Stimulated activated CD8-positive, alpha-beta memory T cell treated with anti-CD3 and anti-CD28 coated beads, Interleukin-4, amount 100 ng/mL, for 24 hours (primary cell): ENCODE measurements around the gene MAML3.
A peak's percentile ranks its signal among the peaks of the same experiment; 100 is the strongest.

Source experiments
- DNase-seq: peaks from one replicate; pipeline ENCODE4 v3.0.0-alpha.2; 2020; ENCODE audit warnings: low read depth

Gene MAML3

DNA sequence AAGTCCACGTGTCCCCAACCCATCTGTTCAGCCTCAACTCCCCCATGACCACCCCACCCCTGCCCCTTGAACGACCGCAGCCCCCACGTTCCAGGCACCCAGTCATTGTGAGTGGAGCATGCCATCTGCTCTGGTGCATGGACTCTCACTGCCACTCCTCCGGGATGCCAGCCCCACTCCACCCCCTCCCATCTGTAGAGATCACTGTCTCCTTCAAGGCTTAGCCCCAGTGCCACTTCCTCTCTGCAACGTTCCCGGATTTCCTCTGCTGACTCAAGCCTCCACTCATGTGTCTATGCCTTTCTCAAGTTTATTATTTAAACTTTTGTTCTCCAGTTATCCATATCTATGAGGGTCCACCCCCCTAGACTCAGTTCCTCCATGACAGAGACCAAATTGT lies 54.0 kb downstream of the MAML3 start:
- DNase-seq: no peak

DNA sequence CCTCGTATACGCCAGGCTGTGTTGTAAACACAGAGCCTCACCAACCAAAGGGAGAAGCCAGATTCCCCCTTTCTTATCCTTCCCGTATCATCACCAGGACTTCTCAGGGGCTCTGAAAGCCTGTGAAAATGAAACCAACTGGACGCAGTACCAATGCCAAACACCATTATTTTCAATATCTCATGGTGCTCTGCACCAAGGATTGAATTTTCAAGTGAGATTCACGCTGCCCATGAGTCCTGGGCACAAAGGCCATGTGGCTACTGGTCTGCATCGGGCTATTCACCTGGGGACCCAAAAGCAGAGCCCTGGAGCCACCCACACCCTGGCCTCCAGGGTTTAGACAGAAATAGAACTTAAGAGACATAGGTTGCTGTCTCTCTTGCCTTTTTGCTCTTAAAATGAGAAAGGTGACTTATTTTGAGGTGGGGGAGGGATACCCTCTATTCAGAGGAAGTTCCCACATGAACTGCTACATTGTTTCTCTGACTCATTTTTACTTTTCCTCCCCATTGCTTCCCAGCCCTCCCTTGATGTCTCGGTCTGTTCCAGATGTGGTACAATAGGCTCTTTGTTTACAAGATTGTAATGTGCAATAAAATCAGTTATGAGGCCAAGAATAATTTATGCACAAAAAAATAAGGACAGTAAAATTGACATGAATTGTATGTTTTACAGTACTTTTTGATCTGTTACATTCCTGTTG lies 55.4 kb downstream of the MAML3 start:
- DNase-seq: no peak

DNA sequence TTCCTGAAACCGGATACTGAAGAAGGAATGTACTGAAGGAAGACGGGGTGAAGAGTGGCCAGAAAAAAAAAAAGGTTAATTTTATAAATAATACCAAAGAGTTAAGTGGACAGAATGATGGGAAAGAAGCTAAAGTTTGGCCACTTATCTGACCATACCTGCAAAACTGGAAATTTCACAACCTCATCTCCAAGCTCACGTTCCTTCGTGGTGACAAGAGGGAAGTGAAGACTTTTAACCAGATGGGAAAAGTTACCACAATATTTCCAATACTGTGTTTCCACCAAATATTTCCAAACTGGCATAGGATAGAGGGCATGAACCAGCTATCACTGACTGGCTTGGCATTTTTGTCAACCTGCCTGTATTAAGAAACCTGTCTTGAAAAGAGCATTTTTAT lies 56.4 kb downstream of the MAML3 start:
- no peak for DNase-seq

DNA sequence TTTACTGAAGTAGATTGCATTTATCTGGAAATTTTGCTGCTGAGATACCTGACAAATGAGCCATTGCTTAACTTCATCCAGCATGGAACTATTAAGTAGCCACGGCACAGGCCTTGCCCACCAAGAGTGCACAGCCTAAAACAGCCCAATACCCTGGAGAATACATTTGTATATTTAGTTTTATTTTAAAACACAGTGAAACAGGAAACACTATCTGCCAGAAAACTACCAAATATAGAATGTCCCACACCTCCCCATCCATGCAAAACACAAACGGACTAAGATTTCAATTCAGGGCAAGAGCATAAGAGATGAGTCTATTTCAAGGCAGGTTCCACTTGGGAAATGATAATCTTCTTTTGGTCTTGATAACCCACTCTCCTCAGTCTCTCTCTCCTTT lies 57.1 kb downstream of the MAML3 start:
- no peak for DNase-seq

DNA sequence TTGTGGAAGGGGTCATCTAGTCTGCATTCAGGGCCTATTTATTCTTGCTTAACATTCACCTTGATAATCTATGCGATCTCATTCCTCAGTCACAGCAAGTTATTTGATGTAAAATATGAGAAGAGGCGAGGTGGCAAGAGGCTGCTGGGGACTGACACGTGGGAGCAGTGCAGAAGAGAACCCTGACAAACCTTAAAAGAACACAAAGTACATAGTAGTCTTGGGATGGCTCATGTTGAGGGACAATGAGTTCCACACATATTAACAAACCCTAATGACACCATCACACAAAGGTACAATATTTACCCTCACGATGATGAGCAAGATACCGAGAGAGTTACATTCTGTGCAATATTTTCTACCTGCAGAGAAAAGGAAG lies 57.5 kb downstream of the MAML3 start:
- DNase-seq: no peak

DNA sequence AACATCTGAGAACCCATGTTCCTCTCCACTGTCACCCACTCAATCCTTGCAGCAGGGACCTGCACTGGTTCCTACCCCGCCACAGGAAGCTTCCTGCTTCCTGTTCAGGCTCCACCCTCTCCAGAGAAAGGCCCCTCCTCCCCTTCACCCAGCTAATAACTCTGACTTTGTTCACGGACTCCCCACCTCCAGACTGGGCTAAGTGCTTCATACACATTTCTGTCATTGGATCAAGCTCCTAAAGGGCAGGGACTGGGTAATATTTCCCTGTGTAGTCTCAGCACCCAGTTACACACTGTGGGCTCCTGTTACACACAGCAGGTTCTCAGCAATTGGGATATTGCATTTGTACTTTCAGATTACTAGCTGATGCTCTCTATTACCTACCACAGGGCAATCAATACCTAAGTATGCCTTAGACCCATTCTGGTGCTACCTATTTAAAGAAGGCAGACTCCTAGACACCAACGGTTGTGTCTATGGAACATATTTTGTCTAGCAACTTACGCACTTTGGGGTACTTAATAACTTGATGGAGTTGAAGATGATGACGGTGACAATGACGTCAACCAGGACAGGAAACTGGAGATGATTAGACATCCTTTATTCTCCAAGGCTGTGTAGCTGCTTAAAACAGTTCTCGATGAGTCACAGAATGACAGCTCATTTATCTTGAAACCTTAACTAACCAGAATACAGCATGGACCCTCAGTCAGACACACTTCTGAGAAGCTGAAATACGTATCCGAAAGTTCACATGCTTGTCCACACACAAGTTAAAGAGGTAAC lies 58.1 kb downstream of the MAML3 start:
- peak; percentile 32 for DNase-seq

DNA sequence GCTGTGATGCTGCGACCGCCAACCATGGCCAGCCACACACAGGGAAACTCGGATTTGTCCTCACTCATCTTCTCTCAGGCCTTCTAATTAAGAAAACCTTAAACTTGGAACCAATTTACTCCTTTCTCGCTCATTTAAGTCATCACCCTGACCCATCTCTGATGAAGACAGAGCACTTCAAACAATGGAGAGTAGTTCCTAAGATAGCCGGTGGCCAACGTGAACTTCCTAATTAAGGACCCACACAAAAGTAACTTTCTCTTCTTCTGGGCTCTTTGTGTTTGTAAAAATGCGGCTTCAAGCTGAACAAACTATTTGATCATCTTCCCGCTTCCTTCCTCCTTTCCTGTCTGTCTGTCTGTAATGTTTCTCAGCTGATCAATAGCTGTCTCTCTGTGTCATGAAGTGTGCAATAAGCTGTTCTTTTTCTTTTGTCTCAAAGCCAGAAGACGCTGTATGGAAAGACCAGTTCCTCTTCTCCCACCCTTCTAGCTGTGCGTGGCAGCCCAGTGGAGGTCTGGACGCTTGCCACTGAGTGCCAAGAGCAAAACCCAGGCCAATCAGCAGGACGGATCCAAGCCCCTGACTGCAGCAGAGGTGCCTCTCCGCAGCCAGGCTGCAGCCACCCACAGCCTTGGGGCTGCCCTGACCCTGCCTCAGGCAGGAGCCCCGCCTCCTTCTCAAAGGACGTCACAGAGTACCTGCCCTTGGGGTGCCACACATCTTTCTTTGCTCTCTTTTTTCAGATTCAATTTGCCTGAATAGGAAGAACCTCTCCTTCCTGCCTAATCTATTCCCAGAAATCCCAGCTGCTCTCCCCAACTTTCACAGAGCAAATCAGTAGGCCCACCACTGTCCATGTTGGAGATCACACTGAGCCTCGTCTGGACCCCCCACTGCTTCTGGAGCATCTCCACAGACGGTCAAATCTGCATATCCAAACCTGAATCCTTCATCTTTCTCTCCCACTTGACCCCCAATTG lies 59.3 kb downstream of the MAML3 start:
- peak; percentile 26 for DNase-seq

DNA sequence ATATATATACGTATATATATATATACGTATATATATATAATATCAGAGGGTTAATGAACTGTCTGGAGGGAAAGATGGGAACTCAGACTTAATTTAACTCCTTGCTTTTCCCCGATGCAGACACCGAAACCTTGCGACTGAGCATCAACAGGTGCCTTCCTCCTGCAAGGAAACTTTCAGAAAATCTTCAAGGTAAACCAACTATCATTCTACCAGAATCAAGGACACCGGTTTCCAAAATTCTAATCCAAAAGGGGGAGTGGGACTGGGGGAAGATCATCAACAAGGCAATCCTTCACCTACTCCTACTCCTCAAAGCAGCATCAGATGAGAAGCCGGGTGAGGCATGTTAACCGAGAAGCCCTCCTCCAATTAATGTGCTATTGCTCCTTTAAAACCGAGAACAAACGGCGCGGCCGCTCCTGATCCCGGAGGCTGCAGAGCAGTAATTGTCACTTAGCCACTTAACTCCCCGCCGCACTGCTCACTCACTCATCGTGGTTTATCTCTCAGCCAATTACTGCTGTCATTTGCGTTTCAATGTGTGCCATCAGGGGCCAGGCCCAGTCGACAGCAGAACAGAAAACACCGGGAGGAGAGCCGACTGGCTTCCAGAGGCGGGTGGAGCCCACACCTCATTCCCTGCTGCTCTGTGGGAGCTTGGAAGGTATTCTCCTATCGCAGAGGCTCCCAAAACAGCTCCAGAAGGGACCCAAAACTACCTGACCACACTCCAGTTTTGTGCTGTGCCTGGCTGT lies 61.7 kb downstream of the MAML3 start:
- no peak for DNase-seq

DNA sequence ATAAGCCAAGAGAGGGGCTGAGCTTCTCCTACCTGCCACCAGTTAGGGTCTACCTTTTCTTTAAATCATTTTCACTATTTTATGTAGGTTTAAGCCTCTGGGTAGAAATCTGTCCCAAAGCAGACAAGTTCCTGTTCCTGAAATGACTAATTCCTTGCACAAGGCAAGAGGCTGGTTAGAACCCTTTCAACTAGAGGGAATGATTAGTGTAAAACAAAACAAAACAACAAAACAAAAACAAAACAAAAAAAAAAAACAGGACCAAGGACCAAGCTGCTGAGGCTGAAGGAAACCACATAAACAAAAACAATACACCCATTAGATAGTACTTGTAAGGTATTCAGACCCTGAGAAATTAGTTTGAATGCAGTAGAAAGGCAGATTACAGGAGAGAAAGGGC lies 62.7 kb downstream of the MAML3 start:
- DNase-seq: no peak

DNA sequence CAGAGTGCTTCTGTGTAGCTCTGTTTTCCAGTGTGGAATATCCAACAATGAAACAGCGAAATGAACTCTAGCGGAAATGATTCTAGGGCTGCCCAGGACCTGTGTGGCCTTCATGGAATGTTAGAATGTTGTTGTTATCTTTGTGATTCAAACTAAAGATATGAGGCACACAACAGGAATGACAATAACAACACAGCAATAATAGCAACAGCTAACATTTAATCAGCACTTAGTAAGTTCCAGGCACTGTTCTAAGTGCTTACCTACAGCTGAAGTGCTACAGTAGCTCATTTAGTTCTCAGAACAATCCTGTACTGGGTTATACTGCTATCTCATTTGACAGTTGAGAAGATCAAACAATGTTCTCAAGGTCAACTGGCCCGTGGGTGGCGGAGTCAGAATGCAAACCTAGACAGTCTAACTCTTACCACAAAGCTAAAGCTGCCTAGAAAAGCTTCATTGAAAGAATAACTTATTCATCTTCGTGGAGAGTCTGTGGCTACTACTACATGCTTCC lies 63.7 kb downstream of the MAML3 start:
- no peak for DNase-seq

DNA sequence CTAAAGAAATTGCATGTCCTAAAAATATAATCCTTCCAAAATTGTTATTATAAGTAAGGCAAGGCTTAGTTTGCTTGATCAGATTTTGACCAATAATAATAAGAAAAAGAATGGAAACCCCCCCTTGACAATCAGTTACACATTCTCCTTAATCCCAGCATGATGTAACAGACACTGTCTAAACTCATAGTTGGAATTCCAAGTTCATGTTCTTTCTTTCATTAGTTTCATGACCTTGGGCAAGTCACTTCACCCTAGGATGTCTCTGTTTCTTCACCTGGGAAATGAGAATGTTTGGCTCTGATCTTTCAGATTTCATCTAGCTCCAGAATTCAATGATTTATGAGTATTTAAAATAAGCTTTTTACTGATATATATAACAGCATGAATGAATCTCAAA lies 64.8 kb downstream of the MAML3 start:
- no peak for DNase-seq

DNA sequence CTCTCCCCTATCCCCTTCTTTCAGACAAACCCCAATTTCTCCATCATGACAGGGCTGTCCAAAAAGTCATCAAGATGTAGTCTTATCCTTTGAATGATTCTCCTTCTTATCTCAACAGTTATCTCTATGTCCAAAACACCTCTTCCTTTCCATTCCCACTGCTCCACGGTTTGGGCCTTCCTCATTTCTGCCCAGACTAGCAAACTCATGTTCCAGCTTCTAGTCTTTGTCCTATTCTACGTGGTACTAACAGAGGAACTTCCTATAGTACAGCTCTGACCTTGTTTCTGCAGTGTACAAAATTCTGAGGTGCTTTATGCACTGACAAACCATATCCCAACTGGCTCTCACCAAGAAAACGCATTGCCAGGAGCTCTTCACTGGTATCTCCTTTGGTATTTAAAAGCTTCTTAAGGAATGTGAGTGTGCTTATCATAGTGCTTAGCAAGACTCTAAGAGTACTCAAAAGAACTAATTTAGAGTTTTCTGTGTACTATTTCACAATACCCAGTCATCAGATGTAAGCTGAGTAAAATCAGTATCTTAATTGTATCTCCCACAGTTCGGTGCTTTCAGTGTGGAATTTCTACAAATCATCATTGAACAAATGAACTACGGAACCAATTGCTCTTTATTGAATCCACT lies 65.5 kb downstream of the MAML3 start:
- no peak for DNase-seq

DNA sequence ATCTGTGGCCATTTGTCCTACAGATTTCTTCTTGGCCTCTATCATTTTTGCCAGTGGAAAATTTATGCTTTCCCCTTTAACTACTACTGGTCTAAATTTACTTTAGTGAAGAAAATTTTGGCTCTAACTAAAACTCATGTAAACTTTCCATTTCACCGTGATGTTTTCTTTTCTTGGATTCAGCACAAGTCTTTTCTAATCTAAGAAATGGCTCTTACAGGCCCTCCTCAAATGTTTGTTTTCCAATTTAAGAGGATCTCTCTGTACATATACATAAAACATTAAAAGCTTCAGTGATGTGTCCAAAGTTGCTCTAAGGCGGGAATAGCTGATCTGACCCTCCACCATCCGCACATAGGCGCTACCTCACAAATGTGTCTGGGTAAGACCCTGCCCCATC lies 68.1 kb downstream of the MAML3 start:
- no peak for DNase-seq

DNA sequence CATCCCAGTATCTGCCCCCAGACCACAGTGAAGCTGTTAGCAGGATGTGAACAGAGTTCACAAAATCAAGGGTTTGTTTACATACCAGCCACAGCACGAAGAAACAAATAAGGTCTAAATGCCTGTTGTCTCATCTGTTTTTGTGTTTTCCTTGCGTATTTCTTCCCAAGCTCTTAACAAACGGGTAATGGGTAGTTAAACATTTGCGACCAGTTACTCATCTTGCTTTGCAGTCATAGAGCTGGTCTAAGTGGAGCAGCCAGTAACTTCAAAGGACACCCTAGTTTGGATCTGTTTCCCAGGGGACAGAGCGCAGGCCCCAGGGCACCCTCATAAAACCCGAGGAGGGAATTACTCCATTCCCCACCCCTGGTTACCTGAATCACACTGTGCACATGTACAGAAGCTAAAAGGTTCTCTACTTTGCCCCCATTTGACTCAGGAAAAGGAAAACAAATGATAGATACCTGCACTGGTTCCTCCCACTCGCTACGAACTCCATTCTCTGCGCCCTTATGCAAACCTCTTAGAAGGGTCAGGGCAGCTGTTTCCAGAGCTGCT lies 68.8 kb downstream of the MAML3 start:
- no peak for DNase-seq

DNA sequence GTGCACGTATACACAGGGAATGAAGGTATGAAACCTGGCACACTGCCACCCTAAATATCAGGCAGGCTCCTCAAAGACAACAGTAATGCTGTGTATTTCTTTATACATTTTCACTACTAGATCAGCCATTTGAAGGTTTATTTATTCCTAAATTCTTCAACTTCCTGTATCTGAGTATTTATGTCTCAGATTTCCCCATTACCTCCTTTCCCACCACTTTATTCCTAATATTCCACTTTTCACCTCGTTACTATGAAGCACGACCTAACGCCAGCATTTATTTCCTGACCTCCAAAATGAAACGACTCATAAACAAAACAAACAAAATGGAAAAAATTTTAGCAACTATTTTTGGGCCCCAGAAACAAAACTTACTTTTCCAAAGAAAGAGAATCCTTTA lies 69.6 kb downstream of the MAML3 start:
- no peak for DNase-seq

DNA sequence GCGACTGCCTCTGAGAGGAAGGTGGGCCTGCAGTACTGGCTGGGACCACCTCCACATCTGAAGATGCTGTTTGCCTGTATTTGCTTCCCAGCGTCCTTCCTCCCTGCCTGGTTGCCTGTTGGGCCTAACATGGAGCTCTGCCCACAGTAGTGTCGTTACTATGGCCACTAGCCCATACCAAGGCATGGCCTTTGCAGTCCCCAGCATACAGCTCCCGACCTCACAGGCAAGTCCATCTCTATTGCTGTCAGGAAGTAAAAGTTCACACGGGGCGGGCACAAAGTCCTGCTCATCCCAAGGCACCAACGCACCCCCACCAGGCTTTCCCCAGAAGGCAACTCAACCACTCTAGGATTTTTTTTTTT lies 71.6 kb downstream of the MAML3 start:
- no peak for DNase-seq

DNA sequence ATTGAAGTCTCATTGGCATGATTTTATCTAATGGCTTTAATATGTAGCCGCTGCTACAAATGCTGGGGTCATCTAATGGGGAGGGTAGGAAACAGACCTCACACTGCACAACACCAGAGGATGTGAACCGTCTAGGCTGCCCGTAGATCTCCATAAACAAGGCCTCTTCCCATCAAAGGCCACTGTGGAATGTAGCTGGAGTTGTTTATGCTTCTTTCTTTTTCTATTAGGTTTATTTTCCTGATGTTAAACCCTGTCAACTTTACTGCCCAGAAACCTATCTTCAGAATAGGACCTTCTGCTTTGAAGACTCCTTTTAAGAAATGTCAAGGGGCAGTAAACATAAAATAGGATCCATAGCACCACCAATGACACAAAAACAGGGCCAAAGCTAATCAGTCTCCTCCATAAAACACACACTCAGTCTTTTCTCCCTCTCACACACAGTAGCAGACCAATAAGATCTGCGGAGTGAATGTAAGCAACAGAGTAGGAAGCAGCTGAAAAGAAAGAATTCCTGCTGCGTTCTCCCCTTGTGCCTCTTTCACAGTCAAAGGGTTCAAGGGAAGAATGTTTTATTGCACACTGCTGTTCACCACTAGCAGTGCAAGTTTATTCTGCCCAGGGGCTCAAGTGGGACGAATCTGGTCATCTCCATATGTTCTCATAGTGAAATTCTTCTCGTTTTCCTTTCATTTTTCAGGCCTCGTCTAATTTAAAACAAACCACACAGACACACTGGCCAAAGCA lies 72.2 kb downstream of the MAML3 start:
- DNase-seq: no peak

DNA sequence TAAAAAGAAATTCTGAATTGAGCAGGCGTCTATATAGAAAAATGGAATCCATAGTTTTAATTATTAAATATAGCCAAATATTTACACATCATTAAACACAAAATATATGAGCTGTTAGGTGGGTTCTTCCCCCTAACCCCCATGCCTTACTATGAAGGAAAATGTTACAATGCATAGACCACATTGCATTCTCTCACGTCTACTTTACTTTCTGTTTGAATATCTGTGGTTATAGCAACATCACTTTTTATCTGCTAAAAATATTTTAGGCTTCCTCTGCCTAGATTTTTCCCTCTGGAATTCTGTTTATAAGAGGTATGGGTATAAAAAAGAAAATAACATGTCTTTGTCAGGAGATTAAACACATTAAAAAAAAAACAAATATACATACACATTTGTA lies 73.1 kb downstream of the MAML3 start:
- DNase-seq: no peak

DNA sequence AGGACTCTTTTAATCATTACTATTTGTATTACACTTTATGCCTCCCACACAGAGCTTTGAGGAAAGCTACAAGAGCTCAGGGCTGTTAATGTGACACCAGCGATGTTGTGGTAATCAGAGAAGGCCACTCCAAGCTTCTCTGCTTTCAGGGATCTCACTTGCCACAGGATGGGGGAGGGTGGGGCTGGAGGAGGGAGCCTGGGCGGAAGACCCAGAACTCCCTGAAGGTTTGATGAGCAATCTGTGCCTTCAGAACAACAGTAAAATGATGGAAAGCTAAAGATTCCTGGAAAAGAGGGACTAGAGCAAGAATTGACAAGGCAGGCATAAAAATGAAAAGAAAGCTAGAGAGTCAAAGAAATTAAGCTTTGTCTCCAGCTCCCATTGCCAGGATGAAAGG lies 75.6 kb downstream of the MAML3 start:
- DNase-seq: no peak

DNA sequence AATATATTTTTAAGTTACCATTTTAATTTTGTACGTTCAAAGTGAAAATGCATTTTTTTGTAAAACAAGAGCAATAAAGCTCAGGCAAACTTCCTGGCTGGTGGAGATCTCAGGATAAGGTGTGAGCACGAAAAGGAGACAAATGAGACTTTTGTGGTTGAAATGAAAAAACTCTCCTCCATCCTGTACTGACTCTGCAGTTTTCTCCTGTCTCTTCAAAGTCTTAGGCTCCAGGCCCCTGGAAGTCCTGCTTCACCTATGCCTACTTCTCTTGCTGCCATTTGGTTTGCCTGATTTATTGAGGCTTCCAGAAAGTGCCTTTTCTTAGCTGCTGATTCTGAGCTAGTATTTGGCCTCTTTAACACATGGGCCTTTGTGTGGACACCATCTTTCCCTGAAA lies 77.7 kb downstream of the MAML3 start:
- no peak for DNase-seq
